Fibroblast of skin of right quadriceps (primary cell): ENCODE results near the gene ARHGEF17.

ENCODE experiments used
- DNase-seq: peaks from one replicate; pipeline ENCODE4 v3.0.0-alpha.2; 2013

Gene ARHGEF17

DNA sequence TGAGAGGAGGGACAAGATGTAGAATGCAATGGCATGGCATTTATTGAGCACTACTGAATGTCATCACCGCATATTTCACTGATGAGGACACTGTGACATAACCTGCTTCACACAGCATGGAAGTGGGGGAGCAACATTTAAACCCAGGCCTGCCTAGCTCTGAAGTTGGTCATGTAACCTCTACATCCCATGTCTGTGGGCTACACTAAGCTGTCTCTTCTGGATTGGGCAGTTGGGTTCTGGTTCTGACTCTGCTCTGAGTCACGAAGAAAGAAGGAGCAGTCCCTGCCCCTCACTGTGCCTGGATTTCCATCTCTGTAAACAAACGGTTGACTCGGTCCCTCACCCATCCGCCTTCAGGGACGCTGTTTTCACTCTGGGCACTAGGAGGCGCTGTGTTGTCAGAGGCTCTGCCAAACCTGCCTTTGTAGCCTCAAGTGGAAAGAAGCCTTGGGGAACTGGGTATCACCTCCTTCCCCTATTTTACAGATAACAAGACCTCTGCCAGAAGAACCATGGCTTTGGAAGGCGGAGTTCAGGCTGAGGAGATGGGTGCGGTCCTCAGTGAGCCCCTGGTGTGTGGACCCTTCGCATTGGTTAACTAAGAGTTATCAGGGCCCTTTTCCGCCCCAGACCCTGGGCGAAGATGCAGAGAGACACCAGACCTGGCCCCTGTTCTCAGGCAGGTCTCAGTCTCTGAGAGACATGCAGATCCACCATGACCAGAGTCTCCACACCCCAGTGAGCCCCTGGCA lies 12.7 kb upstream of the ARHGEF17 start:
- peak; percentile 80 for DNase-seq

DNA sequence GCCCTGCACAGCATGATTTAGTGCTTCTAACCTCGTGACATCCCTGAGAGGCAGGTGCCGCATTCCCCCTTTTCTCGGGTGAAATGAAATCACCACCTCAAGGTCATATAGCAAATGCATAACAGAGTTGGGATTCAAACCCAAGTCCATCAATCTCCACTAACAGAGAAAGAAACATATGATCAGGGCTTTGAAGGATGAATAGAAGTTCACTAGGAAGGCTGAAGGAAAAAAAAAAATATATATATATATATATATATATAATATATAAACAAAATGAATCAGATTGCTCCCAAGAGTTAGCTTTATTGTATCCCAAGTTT lies 12.1 kb upstream of the ARHGEF17 start:
- no peak for DNase-seq

DNA sequence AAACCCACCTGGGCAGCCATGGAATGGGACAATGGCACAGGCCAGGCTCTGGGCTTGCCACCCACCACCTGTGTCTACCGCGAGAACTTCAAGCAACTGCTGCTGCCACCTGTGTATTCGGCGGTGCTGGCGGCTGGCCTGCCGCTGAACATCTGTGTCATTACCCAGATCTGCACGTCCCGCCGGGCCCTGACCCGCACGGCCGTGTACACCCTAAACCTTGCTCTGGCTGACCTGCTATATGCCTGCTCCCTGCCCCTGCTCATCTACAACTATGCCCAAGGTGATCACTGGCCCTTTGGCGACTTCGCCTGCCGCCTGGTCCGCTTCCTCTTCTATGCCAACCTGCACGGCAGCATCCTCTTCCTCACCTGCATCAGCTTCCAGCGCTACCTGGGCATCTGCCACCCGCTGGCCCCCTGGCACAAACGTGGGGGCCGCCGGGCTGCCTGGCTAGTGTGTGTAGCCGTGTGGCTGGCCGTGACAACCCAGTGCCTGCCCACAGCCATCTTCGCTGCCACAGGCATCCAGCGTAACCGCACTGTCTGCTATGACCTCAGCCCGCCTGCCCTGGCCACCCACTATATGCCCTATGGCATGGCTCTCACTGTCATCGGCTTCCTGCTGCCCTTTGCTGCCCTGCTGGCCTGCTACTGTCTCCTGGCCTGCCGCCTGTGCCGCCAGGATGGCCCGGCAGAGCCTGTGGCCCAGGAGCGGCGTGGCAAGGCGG lies 11.4 kb upstream of the ARHGEF17 start:
- DNase-seq = no peak

DNA sequence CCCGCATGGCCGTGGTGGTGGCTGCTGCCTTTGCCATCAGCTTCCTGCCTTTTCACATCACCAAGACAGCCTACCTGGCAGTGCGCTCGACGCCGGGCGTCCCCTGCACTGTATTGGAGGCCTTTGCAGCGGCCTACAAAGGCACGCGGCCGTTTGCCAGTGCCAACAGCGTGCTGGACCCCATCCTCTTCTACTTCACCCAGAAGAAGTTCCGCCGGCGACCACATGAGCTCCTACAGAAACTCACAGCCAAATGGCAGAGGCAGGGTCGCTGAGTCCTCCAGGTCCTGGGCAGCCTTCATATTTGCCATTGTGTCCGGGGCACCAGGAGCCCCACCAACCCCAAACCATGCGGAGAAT lies 10.9 kb upstream of the ARHGEF17 start:
- no peak for DNase-seq

DNA sequence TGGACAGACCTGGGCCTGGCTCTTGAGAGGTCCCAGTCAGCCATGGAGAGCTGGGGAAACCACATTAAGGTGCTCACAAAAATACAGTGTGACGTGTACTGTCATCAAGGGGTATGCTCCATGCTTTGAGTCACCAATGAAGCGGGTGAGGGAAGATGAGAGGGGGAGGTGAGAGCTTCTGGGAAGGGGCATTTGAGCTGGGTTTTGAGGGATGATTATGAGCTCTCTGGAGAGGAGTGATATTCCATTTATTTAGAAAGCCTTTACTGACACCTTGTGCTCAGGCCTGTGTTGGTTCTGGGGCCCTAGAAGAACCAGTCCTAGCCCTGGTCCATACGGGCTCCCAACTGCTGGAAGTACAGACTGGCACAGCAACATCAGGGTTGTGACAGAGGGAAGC lies 10.4 kb upstream of the ARHGEF17 start:
- no peak for DNase-seq

DNA sequence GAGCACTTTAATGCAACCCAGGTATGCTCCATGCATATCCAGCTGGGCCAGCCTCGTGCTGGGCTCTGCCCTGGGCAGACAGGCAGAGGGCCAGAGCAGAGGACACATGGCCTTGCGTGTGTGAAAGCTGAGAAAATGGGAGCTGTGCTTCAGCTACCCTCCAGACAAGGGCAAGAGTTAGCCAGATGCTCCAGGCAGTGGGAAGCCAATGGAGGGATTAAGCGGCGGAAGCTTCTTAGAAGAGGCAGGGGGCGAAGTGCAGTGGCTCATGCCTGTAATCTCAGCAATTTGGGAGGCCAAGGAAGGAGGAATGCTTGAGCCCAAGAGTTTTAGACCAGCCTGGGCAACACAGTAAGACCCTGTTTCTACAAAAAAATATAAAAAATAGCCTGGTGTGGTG lies 9.8 kb upstream of the ARHGEF17 start:
- no peak for DNase-seq

DNA sequence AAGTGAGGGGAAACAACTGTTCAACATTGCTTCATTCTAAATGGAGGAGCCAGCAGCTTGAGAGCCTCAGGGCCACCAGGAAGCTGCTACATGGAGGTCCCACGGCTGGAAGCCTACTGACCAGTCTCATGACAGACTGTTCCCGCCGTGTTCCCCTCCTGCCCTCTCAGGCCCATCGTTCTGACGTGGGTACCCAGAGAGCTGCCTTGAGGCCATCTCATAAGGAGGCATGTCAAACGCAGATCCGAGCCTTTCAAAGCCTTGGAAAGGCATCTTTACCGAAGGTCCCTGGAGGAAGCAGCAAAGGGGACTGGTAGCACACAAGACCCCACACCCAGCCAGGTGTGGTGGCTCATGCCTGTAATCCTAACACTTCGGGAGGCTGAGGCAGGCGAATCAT lies 8.3 kb upstream of the ARHGEF17 start:
- DNase-seq = no peak

DNA sequence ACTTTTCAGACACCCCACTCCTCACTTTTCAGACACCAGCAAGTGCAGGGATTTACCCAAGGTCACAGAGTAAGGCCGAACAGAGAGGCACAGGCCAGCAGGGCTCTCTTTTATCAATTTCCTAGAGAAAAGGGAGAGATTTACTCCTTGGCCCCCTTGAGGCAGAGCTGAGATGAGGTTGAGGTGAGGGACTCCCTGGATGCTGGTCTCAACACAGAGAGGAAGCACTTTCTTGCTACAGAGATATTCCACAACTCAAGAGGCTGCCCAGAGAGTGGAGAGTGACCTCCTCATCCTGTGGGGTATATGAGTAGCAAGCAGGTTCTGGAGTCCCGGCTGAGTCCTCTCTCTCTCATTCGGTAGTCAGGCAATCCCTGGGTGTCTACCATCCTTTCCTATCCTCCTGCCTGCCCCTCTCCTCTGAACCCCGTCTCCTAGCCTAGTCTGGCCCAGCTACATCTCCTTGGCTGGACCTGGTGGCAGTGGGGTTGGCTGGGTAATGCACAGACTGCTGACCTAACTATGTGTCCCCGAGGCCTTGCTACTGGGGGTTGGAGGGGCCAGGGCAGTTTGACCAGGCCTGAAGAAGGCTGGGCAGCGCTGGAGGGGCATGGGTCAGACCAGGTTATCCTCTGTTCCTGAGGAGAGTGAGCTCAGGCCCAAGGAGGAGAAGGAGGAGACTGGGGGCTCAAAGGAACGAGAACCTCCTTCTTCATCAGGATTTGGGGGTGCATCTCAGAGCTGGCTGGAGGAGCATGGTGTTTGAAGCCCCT lies 1.8 kb upstream of the ARHGEF17 start:
- DNase-seq = no peak

DNA sequence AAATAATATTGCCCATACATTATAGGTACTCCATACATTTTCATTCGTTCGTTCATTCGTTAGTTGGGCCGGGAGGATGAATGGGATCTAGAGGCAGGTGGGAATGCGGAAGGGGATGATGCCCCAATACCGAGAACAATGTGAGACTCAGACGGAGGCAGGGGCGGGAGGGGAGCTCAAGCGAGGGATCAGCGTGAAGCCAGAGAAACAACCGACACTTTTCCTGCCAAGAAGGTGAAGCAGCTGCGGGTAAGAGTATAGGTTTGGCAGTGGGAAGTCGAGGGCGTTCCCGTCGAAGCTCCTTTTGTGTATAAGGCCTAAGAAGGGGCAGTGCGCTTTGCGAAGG lies 1.1 kb upstream of the ARHGEF17 start:
- DNase-seq = no peak

DNA sequence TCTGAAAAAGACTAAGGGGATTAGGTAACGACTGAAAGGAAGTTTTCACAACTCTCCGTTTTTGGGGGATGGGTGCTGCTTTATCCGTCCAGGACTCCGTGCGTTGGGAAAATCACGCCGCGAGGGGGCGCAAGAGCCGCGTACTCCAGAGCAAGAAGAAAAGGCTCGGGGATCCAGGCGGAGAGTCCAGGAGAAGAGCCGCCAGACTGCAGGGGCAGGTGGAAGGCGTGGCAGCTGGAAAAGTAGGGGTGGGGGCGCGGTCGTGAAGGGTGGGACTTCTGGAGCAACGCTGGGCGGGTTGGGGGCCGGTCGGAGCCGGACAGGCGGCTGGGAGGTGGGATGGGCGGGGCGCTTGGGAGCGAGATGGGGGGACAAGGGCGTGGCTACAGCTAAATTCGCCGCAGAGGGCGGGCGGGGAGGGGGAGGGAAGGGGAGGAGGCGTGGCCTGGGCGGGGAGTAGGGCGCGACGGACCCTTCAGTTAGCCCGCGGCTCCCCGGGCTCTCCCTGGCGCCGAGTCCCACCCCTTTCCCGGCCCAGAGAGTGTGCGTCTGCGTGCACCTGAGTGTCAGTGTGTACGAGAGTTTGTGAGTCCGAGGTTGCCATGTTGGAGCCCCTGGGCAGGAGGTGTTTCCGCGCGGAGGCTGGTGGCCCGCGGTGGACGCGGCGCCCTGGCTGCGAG lies 613 bp upstream of the ARHGEF17 start:
- DNase-seq = peak; percentile 98

DNA sequence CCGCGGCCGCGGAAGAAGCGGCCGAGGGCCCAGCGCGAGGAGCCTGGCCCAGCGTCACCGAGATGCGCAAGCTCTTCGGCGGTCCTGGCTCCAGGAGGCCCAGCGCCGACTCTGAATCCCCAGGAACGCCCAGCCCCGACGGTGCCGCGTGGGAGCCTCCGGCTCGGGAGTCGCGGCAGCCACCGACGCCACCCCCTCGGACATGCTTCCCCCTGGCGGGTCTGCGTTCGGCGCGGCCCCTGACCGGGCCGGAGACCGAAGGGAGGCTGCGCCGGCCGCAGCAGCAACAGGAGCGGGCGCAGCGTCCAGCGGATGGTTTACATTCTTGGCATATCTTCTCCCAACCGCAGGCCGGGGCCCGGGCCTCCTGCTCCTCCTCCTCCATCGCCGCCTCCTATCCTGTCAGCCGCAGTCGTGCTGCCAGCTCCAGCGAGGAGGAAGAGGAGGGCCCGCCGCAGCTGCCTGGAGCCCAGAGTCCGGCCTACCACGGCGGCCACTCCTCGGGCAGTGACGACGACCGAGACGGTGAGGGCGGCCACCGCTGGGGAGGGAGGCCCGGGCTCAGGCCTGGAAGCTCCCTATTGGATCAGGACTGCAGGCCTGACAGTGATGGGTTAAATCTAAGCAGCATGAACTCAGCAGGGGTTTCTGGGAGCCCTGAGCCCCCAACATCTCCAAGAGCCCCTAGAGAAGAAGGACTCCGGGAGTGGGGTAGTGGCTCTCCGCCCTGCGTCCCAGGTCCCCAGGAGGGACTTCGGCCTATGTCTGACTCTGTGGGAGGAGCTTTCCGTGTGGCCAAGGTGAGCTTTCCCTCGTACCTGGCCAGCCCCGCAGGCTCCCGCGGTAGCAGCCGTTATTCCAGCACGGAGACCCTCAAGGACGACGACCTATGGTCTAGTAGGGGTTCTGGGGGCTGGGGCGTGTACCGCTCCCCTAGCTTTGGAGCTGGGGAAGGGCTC lies 1.2 kb downstream of the ARHGEF17 start:
- peak; percentile 97 for DNase-seq

DNA sequence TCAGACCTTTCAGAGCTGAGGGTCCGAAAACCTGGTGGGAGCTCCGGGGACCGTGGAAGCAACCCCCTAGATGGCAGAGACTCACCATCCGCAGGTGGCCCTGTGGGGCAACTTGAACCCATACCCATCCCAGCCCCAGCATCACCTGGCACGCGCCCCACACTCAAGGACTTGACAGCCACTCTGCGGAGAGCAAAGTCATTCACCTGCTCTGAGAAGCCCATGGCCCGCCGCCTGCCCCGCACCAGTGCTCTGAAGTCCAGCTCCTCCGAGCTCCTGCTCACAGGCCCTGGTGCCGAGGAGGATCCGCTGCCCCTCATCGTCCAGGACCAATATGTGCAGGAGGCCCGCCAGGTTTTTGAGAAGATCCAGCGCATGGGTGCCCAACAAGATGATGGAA lies 2.0 kb downstream of the ARHGEF17 start:
- no peak for DNase-seq

DNA sequence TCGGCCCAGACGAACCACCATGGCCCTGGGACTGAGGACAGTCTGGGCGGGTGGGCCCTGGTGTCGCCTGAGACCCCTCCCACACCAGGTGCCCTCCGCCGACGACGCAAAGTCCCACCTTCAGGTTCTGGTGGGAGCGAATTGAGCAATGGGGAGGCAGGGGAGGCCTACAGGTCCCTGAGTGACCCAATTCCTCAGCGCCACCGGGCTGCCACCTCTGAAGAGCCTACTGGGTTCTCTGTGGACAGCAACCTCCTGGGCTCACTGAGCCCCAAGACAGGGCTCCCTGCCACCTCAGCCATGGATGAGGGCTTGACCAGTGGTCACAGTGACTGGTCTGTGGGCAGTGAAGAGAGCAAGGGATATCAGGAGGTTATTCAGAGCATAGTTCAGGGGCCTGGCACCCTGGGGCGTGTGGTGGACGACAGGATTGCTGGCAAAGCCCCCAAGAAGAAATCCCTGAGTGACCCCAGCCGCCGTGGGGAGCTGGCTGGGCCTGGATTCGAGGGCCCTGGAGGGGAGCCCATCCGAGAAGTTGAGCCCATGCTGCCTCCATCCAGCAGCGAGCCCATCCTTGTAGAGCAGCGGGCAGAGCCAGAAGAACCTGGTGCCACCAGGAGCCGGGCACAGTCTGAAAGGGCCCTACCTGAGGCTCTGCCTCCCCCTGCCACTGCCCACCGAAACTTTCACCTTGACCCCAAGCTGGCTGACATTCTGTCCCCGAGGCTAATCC lies 2.8 kb downstream of the ARHGEF17 start:
- no peak for DNase-seq

DNA sequence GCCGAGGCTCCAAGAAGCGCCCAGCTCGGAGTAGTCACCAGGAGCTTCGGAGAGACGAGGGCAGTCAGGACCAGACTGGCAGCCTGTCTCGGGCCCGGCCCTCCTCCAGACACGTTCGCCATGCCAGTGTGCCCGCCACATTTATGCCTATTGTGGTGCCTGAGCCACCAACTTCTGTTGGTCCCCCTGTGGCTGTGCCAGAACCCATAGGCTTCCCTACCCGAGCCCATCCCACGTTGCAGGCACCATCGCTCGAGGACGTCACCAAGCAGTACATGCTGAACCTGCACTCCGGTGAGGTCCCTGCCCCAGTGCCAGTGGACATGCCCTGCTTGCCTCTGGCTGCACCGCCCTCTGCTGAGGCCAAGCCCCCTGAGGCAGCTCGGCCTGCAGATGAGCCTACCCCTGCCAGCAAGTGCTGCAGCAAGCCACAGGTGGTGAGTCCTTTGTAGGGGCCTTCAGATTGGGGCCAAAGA lies 3.4 kb downstream of the ARHGEF17 start:
- no peak for DNase-seq

DNA sequence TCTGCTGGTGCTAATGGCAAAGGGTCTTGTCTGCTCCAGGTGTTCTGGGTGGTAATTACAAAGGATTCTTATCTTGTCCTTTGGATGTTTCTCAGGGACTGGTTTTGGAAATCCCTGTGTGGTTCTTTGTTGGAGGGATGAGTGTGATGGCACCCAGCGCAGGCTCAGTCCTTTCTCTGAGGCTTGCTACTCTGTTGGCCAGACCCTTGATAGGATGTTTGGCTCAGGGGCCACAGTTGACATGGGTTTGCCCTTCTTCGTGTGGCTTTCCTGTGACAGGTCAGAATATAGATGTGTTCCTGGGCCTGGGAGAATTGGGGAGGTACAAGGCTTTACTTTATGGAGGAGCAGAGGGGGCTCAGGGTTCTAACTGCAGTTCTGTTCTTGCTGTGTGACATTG lies 4.0 kb downstream of the ARHGEF17 start:
- DNase-seq = no peak

DNA sequence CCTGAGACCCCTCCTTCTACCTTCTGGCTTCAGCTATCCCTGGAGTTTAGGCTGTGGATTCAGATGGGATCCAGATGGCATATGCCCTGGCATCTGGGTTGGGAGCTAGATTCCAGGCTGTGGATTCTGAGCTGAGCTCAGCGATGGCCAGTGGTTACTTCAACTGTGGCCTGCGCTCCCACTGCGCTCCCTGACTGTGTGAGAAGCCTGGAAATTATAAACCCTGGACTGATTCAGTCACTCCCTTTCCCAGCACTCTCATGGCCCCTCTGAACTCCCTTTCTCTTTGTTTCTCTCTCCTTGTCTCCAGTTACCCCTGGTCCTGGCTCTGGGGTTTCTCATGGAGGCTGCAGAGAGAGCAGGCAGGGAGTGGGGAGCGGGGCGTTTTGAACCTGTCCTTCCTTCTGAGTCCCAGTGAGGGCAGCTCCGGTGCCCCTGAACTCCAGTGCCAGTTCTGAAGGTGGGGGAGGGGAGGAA lies 4.8 kb downstream of the ARHGEF17 start:
- DNase-seq = peak; percentile 39

DNA sequence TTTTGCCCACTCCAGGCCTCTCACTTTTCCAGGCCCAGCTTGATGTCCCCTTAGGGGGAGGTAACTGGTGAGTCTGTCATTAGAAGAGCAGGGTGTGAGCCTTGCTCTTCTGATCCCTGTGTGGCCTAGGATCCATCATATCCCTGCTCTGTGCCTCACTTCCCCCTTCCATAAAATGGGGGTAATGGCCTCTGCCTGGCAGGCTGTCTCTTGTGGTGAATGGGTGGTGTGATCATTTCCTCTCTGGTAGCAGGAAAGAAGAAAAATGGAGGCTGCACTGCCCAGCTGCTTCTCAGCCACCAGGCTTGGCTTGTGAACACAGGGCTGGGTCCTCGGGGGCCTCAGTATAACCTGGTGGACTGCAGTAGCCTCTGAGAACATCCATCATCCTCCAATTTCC lies 5.6 kb downstream of the ARHGEF17 start:
- no peak for DNase-seq

DNA sequence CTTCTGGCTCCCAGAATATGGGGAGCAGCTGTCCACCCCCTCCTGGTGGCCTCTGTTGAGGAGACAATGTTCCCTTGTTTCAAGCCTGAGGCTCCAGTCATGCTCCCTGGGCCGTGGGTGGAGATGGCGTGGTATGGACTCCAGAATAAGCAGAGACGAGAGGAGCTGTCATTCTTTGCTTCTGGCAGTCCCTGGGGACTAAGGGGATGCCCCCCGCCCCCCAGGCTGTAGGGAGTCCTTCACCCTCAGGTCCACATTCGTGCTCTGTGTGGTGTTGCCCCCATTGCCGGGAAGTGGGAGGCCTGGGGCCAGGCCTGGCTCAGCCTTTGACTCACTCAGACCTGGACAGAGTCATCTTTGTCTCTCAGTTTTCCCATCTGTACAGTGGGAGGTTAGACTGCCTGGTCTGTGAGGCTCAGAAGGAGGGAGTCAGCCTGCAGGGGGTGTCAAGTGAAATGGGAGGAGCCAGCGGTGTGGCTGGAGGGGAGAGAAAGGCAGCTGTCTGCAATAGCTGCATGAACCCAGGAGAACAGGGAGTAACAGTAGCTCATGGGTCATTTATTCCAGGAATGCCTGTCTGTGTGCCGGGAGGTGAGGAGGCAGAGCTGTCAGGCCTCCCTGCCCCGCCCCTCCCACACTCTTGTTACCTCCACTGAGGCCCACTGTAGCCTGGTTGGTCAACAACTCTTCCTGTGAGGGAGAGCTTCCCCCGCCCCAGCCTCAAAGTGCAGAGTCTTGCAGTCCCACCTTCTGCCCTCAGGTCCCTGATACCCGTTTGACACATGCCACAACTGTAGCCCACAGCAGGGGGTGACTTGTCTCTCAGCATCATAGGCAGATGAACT lies 6.3 kb downstream of the ARHGEF17 start:
- peak; percentile 77 for DNase-seq

DNA sequence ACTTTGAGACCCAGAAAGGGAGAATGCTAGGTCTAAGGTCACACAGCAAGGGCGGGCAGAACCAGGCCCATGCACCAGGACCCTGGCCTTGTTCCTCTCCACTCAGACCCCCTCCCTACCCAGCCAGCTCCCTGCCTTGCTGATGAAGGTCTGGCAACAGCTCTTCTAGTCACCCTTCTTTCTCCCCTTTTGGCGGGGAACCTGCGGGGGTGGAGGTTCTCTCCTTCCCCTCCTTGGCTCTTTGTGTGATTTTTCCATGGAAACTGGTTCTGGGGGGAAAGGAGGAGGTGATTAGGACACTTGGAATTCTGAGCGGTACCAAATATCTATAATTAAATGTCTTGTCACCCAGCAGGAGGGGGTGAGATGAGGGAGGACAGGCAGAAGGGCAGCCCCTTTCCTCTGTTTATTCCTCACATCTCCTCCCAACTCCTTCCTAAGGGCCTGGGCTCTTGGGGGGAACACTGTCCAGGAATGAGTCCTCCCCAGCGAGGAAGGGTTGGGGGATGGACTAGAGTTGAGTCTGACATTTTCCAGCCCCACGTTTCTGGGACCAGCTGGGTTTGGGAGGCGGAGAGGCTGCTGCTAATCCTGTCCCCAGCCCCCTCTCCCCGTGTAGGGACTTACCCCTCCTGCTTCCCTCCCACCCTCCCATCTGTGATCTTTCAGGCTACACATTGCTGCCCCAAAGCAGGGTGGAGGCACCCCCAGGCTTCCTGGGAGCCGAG lies 7.4 kb downstream of the ARHGEF17 start:
- DNase-seq = peak; percentile 67

DNA sequence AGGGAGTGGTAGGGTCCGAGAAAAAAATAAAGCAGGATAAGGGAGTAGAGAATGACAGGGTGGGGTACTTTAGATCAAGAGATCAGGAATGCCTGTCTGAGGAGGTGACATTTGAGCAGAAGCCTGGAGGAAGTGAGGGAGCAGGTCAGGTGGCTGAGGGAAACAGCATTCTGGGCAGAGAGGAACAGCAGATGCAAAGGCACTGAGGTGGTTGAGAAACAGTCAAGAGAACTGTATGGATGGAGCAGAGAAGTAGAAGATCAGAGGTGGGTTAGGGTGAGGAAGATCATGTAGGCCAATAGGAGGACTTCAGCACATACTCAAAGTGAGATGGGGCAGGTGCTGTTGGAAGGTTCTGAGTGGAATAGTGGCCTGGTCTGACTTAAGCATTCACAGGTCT lies 8.3 kb downstream of the ARHGEF17 start:
- DNase-seq = no peak
